Smooth muscle cell (in vitro differentiated cells): ENCODE results near the gene PVR. TPM values are rescaled to one million over a fixed set of nuclear protein-coding genes. Genes with fewer than 3 reads are reported as not detected.

Source experiments
- DNase-seq: peaks from one replicate; lab custom pipeline; 2025; ENCODE audit not compliant: unreplicated experiment; lab: John Stamatoyannopoulos, UW
- H2AFZ ChIP-seq: fragments of 200-600 bp; sonication (generic); 2 replicates; pipeline ENCODE4 v1.6.0; 2016; ENCODE audit warnings: antibody characterized with exemption, low read depth, mild to moderate bottlenecking
- H3F3A ChIP-seq: fragments of 200-600 bp; sonication (generic); 2 replicates; pipeline ENCODE4 v1.6.0; 2017; ENCODE audit warnings: antibody characterized with exemption, low read depth
- H3K27ac ChIP-seq: fragments of 200-600 bp; sonication (generic); 2 replicates; pipeline ENCODE4 v1.5.1; 2016; ENCODE audit warnings: low read depth, mild to moderate bottlenecking
- H3K27me3 ChIP-seq: fragments of 200-600 bp; sonication (generic); 2 replicates; pipeline ENCODE4 v1.6.1; 2016; ENCODE audit warnings: low read depth, mild to moderate bottlenecking
- H3K36me3 ChIP-seq: fragments of 200-600 bp; sonication (generic); 2 replicates; pipeline ENCODE4 v1.5.1; 2016; ENCODE audit warnings: low read depth
- H3K4me1 ChIP-seq: fragments of 200-600 bp; sonication (generic); 2 replicates; pipeline ENCODE4 v1.5.1; 2016; ENCODE audit warnings: low read depth
- H3K4me2 ChIP-seq: fragments of 200-600 bp; sonication (generic); 2 replicates; pipeline ENCODE4 v1.6.0; 2016; ENCODE audit warnings: mild to moderate bottlenecking
- H3K4me3 ChIP-seq: fragments of 200-600 bp; sonication (generic); 2 replicates; pipeline ENCODE4 v1.5.1; 2016; ENCODE audit warnings: mild to moderate bottlenecking
- H3K79me2 ChIP-seq: fragments of 200-600 bp; sonication (generic); 2 replicates; pipeline ENCODE4 v1.6.0; 2016; ENCODE audit warnings: low read depth, mild to moderate bottlenecking
- H3K9ac ChIP-seq: fragments of 200-600 bp; sonication (generic); 2 replicates; pipeline ENCODE4 v1.6.0; 2016; ENCODE audit warnings: low read depth
- H3K9me3 ChIP-seq: fragments of 200-600 bp; sonication (generic); replicated peaks from 2 replicates; pipeline ENCODE4 v1.5.1; 2016; ENCODE audit warnings: low read depth
- H4K20me1 ChIP-seq: fragments of 200-600 bp; sonication (generic); 2 replicates; pipeline ENCODE4 v1.6.0; 2016; ENCODE audit warnings: low read depth
- WGBS: methylation state at CpG from one replicate; pipeline ENCODE4 v1.1.7; 2016; ENCODE audit warnings: low lambda C conversion rate; 5-methylcytosine and 5-hydroxymethylcytosine counted together
- polyA plus RNA-seq: library from polyadenylated mRNA; unstranded; fragments of >200 nt; fragmentation: Nextera tagmentation; extraction: Ambion mirVana; gene quantifications from 2 replicates; pipeline ENCODE4 v1.2.1, GENCODE V29; 2016
- total RNA-seq: library from RNA; depleted of rRNA; stranded (reverse); fragments of >200 nt; gene quantifications from 2 replicates; pipeline ENCODE4 v1.2.3, GENCODE V29; 2014
- TF ChIP-seq, protein P1 (sequence below): fragments of 200-600 bp; sonication (generic); IDR thresholded peaks from 2 replicates; pipeline ENCODE4 v1.5.1; 2017; ENCODE audit warnings: borderline replicate concordance, mild to moderate bottlenecking, antibody characterized with exemption; ENCODE audit not compliant: insufficient read depth, poor library complexity, severe bottlenecking

Gene PVR
- total and polyA plus RNA-seq, 2 experiments from 2014 or later: 25.4 to 35.0 TPM

DNA sequence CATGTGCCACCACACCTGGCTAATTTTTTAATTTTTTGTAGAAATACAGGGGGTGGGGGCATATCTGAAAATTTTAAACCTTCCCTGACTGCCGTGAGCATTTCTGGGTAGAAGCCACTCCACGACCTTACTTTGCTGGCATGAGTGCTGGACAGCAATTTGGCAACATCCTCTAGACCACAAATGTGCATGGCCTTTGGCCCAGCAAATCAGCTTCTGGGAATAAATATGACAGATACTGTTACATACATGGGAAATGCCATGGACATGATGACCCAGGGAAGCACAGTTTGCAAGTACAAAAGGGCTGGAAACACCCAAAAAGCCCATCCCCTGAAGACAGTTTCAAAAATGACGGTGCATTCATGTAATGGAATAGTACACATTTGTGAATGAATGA is 3.2 kb upstream of the PVR start:
- peaks cover 2% of the 10 kb centered on the region for H4K20me1 ChIP-seq
- H3K27ac ChIP-seq: no peak overlapping the region
- H3K4me1 ChIP-seq: no peaks in the 10 kb centered on the region
- no peak overlapping the region for H2AFZ ChIP-seq
- H3K9me3 ChIP-seq: no peaks in the 10 kb centered on the region
- no peaks in the 10 kb centered on the region for H3K27me3 ChIP-seq
- H3K4me2 ChIP-seq: no peak overlapping the region
- peaks cover 9% of the 10 kb centered on the region for H3K79me2 ChIP-seq
- DNase-seq: no peak
- H3K4me3 ChIP-seq: no peak overlapping the region
- H3K9ac ChIP-seq: no peak overlapping the region
- peaks cover 5% of the 10 kb centered on the region for H3F3A ChIP-seq
- no peaks in the 10 kb centered on the region for H3K36me3 ChIP-seq
- WGBS: 96% methylated on average over 3 of the region's 3 CpGs
- TF ChIP-seq, protein P1, sequence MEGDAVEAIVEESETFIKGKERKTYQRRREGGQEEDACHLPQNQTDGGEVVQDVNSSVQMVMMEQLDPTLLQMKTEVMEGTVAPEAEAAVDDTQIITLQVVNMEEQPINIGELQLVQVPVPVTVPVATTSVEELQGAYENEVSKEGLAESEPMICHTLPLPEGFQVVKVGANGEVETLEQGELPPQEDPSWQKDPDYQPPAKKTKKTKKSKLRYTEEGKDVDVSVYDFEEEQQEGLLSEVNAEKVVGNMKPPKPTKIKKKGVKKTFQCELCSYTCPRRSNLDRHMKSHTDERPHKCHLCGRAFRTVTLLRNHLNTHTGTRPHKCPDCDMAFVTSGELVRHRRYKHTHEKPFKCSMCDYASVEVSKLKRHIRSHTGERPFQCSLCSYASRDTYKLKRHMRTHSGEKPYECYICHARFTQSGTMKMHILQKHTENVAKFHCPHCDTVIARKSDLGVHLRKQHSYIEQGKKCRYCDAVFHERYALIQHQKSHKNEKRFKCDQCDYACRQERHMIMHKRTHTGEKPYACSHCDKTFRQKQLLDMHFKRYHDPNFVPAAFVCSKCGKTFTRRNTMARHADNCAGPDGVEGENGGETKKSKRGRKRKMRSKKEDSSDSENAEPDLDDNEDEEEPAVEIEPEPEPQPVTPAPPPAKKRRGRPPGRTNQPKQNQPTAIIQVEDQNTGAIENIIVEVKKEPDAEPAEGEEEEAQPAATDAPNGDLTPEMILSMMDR: no peak

DNA sequence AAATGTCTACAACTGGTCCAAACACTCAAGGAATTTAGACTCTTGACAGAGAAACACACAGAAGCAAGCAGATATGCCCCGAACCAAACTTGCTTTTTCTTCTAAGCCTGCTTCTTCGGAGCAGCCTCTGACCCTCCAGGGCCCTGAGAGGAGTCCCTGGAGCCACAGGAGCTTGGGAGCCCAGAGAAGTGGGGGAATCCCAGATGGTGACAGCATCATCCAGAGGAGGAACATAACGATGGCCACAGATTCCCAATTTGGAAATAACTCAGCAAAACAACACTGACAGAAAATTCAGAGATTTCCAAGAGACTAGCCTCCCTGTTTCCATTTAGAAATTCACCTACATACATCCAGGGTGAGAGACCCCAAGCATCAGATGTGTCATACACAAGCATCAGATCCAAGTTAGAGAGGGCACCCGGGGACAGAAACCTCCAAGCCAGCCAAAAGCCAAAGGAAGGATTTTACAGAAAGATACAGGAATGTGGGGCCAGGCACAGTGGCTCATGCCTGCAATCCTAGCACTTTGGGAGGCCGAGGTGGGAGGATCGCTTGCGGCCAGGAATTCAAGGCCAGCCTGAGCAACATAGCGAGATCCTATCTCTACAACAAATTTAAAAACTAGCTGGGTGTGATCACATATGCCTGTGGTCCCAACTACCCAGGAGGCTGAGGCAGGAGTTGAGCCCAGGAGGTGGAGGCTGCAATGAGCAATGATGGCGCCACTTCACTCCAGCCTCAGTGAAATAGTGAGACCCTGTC is 2.0 kb upstream of the PVR start:
- TF ChIP-seq, protein P1: no peak
- 84% methylated on average over 9 of the region's 9 CpGs for WGBS
- no peaks in the 10 kb centered on the region for H3K4me1 ChIP-seq

DNA sequence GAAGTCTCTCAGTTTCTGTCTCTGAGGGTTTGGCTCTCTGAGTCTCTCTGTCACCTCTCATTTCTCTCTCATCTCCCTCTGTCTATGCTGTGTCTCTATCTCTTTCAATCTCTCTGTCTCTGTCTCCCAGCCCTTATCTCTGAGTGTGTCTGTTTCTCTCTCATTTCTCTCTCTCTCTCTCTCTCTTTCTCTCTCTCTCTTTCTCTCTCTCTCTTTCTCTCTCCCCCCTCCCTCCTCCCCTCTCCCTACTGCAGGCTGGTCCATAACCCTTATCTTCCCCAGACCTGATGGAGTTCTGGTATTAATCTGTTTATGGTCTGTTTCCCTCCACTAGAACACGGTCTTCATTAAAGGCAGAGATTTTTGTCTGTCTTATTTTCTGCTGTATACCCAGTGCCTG is 1.3 kb upstream of the PVR start:
- no peak for DNase-seq
- Histone ChIP-seq H3K27ac (no peak overlapping the region), H3K9ac (no peak overlapping the region), H4K20me1 (peaks cover 14% of the 10 kb centered on the region), H3K36me3 (no peaks in the 10 kb centered on the region), H3K4me2 (no peak overlapping the region), H3K4me3 (no peak overlapping the region), H3F3A (peaks cover 5% of the 10 kb centered on the region), H3K27me3 (no peaks in the 10 kb centered on the region), H3K79me2 (peaks cover 23% of the 10 kb centered on the region), H2AFZ (no peak overlapping the region), H3K4me1 (no peaks in the 10 kb centered on the region), H3K9me3 (no peaks in the 10 kb centered on the region)
- WGBS: 4% methylated on average over 1 of the region's 1 CpG
- TF ChIP-seq, protein P1: no peak

More for the DNA sequence above, 2.0 kb upstream of the PVR start:
- Histone ChIP-seq H4K20me1 (peaks cover 14% of the 10 kb centered on the region), H3K9me3 (no peaks in the 10 kb centered on the region), H3K27me3 (no peaks in the 10 kb centered on the region), H3K79me2 (peaks cover 21% of the 10 kb centered on the region), H3K27ac (no peak overlapping the region), H3K4me3 (no peak overlapping the region), H3F3A (peaks cover 5% of the 10 kb centered on the region), H3K36me3 (no peaks in the 10 kb centered on the region), H2AFZ (no peak overlapping the region), H3K9ac (no peak overlapping the region), H3K4me2 (no peak overlapping the region)
- DNase-seq: no peak
